GM12873 (cell line): Measurements from ENCODE around the gene XPA.

Experiments
- TF ChIP-seq, protein P1 (sequence below): IDR thresholded peaks from 2 replicates; pipeline ENCODE4 v1.5.1; 2012; ENCODE audit warnings: low read depth, mild to moderate bottlenecking, moderate library complexity, low read length, control low read depth; ENCODE audit not compliant: insufficient read depth; ENCODE audit errors: missing control alignments

The XPA gene

DNA sequence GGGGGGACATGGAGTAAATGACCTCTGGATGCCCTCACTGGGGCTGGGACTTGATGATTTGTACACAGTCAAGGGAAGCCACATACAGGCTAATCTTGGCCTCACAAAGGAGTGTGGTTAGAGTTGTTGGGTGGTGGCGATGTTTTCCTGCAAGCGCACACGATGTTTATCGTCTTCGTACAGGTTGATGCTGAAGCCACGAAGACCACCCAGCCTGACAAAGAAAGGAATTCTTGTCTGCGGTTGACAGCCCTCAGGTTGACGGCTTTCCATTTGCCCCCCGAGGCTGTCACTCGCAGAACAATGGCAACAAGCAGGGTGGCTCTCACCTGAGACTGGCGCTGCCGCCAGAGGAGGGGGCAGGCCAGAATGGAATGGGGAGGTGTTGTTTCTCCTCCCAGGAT is 14.1 kb upstream of the XPA start:
- TF ChIP-seq, protein P1, sequence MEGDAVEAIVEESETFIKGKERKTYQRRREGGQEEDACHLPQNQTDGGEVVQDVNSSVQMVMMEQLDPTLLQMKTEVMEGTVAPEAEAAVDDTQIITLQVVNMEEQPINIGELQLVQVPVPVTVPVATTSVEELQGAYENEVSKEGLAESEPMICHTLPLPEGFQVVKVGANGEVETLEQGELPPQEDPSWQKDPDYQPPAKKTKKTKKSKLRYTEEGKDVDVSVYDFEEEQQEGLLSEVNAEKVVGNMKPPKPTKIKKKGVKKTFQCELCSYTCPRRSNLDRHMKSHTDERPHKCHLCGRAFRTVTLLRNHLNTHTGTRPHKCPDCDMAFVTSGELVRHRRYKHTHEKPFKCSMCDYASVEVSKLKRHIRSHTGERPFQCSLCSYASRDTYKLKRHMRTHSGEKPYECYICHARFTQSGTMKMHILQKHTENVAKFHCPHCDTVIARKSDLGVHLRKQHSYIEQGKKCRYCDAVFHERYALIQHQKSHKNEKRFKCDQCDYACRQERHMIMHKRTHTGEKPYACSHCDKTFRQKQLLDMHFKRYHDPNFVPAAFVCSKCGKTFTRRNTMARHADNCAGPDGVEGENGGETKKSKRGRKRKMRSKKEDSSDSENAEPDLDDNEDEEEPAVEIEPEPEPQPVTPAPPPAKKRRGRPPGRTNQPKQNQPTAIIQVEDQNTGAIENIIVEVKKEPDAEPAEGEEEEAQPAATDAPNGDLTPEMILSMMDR = no peak

DNA sequence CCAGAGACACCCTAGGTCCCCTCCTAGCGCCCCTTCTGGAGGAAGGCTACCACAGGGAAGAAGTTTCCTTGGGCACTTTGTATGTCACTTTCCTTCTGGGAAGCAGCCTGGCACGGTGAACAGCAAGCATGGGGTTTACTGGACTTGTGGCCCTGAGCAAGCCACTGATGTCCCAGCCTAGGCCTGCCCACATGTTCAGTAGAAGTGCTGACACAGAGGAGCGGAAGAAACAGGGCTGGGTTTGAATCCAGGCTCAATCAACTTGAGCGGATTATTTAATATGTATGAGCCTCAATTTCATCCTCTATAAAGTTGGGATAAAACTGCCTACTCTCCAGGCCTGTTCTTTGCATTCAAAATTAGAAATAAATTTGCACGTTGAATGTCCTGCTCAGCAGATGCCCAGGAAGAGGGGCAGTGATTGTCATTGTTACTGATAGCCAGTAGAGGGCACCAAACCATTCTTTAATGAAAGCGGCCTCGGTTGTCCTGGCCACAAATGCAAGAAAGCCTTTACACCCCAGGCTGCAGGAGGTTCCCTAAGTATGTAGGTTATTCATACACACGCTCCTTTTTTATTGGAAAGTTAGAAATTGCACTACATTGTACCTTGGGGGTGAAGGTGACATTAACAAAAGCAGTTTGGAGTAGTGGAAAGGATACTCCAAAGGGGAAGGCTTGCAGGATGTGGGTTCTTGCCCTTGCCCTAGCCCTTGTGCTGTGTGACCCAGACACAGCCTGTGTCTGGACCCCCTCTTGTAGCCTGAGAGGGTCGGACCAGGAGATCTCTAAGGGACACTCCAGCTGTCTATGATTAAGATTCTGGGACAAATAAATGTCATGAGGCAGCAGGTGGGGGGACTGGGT is 13.4 kb upstream of the XPA start:
- TF ChIP-seq, protein P1 = peak; percentile 77

DNA sequence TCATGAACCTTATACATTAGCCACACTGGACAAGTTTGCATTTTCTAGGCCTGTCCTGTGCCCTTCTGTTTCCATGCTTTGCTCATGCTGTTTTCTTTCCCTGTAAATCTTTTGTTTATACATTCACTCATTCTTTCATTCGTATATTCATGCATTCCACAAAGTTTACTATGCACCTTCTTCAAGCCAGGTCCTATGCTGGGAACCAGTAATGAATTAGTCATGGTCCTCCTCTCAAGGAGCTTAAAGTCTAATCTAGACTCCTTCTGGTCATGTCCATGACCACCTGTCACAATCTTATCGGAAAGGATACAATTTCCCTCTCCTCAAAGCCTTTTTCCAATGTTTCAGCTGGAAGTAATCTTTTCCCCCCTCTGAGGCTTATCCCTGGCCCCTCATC is 9.1 kb upstream of the XPA start:
- TF ChIP-seq, protein P1 = no peak

DNA sequence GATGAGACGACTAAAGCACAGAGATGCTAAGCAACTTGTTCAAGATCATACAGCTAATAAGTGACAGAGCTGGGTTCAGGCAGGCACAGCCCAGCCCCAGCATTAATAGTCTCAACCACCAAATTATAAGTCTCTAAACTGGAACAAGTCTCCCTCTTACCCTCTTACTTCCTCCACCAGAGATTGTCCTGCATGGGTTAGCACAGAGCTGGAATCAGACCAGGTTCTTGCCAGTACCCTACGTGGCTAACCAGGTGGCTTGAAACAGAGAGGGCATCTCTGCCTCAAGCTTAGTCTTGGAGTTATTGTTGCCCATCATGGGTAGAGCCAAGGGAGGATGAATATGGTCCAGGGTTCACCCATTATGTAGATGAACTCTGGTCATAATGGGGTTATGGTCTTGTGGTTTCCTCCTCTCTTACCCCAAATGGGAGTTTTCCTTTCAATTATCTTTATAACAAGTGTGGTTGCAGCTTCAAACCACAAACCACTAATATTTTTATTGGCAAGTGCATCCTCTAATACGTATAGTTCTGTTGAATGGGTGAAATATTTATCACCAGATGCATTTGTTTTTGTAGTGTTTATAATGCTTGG is 8.3 kb upstream of the XPA start:
- TF ChIP-seq, protein P1 = no peak

DNA sequence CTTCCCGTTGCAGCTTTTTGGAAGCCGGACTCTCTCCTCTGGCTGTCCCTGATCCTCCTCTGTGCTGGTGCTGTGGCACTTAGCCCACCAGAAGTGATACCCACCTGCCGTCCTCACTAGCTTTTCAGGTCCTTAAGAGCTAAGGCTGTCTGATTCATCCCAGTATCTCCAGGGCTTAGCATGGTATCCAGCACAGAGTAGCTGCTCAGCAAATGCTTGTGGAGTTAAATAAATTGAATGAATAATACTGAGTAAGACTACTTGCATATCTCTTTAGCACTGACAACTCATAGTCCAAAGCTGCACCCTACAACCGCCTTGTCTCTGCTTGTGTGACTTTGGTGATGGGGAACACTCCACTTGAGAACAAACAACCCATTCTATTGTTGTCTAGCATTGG is 7.7 kb upstream of the XPA start:
- TF ChIP-seq, protein P1 = no peak

DNA sequence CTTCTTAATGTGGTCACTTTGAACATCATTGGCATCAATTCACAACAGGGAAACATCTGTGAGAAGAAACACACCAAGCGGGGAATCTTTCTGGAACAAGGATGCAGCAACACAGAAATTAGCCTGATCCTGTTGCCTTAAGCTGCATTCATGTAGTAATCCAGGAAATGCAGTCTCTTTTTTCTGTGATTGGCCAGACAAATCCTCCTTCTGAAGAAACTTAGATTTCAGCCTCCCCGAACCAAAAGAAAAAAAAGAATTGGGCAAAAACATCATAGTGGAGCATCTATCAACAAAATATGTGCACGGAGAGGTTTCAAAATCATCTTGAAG is 7.2 kb upstream of the XPA start:
- TF ChIP-seq, protein P1 = no peak

DNA sequence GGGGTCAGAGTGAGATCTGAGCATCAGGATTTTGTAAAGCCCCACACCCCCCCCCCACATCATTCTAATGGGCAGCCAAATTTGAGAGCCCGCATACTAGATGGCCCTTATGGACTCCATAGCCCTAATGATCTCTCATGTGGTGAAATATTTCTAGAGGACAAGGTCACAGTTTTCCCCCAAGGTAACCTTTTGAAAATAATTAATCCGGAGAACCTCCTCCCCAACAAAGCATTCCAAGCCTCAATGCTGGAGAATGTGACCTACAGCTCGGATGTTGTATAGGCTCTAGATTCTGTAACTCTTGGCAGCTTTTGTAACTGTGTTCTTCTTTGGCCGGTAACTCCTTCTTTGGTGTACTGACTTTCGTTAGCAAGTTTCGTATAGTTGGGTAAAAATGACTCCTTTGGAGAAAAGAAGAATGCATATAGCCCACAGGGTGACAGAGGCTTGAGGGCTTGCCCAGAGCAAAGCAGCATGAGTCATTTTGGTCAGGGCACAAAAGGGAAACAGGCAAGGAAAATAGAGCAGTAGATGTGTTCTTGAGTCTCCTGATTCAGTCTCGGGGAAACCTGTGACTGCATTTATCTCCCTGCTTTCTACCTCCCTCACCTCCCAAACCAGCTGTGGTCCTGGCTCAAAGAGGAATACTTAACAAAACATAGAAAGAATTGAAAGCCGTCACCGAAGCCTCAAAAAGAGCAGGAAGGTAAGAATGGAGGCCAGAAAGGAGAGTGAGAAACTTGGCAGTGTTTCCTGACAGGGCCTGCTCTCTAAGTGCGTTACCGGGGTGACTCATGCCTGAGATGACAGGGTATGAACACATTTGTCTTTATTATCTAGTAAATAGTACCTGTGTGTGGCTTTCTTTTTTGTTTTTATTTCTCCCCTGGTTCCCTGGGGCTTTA is 6.6 kb upstream of the XPA start:
- TF ChIP-seq, protein P1 = no peak
